ENCODE data around the gene KPNA1.
A peak's percentile ranks its signal among the peaks of the same experiment; 100 is the strongest.

KPNA1 gene

DNA sequence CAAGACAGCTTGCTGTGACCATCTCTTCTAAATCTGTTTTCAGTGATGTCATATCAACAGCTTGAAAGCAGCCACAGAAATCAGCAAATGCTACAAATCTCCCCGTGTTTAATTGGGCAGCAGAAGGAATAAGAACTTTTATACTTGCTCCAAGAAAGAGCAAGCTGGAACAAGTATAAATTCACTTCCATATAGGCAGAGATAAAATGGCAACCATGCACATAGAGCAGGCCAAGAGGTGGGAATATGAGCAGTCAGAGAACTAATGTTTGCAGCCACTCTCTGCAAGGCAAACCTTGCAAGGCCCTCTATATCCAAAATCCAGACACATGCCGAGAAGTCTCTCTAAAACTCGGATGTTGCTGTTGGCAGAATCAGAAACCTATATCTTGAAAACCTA, 33.3 kb upstream of the KPNA1 start:
- TF ChIP-seq, protein P1, sequence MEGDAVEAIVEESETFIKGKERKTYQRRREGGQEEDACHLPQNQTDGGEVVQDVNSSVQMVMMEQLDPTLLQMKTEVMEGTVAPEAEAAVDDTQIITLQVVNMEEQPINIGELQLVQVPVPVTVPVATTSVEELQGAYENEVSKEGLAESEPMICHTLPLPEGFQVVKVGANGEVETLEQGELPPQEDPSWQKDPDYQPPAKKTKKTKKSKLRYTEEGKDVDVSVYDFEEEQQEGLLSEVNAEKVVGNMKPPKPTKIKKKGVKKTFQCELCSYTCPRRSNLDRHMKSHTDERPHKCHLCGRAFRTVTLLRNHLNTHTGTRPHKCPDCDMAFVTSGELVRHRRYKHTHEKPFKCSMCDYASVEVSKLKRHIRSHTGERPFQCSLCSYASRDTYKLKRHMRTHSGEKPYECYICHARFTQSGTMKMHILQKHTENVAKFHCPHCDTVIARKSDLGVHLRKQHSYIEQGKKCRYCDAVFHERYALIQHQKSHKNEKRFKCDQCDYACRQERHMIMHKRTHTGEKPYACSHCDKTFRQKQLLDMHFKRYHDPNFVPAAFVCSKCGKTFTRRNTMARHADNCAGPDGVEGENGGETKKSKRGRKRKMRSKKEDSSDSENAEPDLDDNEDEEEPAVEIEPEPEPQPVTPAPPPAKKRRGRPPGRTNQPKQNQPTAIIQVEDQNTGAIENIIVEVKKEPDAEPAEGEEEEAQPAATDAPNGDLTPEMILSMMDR (IDR thresholded peaks at IDR 0.05; ENCODE audit: low read depth, low read length) = no peak
- Histone ChIP-seq H3K9me3 (no peaks in the 10 kb centered on the region), H3K36me3 (no peaks in the 10 kb centered on the region), H3K27me3 (no peaks in the 10 kb centered on the region), H3K4me3 (ENCODE audit: low read depth, low read length) (no peak overlapping the region), H3K4me1 (no peaks in the 10 kb centered on the region)
- DNase-seq = no peak

DNA sequence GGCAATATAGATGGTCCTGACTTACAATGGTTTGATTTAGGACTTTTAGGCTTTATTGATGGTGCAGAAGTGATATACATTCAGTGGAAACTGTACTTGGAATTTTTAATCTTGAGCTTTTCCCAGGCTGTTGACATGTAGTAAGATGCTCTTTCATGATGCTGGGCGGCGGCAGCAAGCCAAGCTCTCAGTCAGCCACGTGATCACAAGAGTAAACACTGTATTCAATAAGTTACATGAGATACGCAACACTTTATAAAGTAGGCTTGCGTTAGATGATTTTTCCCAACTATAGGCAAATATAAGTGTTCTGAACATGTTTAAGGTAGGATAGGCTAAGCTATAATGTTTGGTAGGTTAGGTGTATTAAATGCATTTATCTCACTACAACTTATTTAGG, 31.4 kb upstream of the KPNA1 start:
- TF ChIP-seq, protein P1 (IDR thresholded peaks at IDR 0.05; ENCODE audit: low read depth, low read length) = no peak
- no peak overlapping the region for H3K4me3 ChIP-seq (ENCODE audit: low read depth, low read length)
- H3K4me1 ChIP-seq = no peaks in the 10 kb centered on the region
- no peaks in the 10 kb centered on the region for H3K9me3 ChIP-seq
- DNase-seq = no peak
- no peaks in the 10 kb centered on the region for H3K36me3 ChIP-seq
- H3K27me3 ChIP-seq = no peaks in the 10 kb centered on the region

DNA sequence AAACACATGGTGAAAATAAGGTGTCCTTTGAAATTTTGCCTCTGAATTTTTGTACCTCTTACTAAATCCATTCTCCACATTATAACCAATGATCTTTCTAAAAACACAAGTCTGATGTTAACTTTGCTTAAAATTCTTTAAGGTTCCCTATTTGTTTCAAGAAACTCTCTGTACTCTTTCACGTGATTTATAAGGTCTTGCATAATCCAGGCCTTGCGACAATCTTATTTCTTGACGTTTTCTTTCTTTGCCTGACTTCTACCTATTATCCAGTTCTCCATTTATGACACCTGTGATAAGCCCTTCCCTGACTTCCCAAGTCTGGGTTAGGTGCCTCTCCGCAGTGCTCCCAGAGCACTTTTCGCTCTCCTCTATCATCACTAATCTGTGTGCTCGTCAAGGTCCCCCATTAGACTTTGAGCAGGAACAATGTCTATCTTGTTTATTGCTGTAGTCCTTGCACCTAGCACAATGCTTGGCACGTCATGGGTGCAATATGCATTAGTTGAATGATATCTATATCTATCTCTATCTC, 24.3 kb upstream of the KPNA1 start:
- Histone ChIP-seq H3K9me3 (no peaks in the 10 kb centered on the region), H3K4me1 (no peaks in the 10 kb centered on the region), H3K36me3 (no peaks in the 10 kb centered on the region), H3K4me3 (ENCODE audit: low read depth, low read length) (no peak overlapping the region), H3K27me3 (no peaks in the 10 kb centered on the region)
- TF ChIP-seq, protein P1 (IDR thresholded peaks at IDR 0.05; ENCODE audit: low read depth, low read length) = no peak
- no peak for DNase-seq

DNA sequence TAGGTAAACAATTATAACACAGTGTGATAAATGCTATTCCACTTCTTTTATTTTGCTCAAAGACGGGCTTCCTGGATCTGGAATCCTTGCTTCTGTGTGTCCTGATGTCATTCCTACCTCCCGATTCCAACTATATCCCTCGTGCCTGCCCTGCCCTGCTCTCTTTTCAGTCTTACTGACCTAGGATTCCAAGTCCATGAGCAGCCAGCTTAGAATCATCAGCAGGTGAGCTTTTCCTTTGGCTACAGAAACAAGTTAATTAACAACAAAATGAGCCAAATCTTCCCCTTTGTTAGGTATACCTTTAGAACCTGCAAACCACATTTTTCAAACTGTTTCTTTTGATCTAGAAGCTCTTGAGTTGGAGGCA, 21.9 kb upstream of the KPNA1 start:
- H3K27me3 ChIP-seq = no peaks in the 10 kb centered on the region
- H3K4me1 ChIP-seq = no peaks in the 10 kb centered on the region
- no peaks in the 10 kb centered on the region for H3K9me3 ChIP-seq
- H3K4me3 ChIP-seq (ENCODE audit: low read depth, low read length) = no peak overlapping the region
- TF ChIP-seq, protein P1 (IDR thresholded peaks at IDR 0.05; ENCODE audit: low read depth, low read length) = no peak
- DNase-seq = no peak
- no peaks in the 10 kb centered on the region for H3K36me3 ChIP-seq

DNA sequence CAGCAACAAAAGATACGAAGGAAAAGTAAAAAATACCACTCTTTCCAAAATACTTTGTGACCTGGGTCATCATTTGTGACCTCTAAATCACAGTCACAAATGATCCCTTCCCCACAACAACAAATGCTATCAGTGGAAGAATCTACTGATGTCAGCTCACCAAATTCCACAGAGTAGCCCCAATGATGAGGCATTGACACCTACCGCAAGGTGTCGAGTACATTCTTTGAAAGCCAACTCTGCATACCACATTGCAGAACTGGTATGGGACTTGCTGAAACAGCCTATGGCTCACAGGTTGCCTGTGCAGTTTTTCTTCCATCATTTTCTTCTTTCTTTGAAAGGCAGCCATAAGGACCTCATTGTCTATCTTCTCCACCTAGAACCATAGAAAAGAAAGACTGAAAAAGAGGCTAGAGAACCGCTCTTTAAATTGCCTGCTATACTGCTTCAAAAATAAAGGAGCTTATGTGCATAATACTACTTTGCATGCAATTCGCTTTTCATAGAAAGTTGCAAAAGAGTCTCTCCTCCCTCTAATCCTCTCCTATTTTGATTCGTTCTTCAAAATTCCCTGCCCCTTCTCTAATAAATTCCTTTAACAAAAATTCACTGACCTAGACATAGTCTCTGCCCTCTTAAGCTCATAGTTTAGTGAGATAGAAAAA, 21.4 kb upstream of the KPNA1 start:
- DNase-seq = no peak
- no peaks in the 10 kb centered on the region for H3K4me1 ChIP-seq
- no peaks in the 10 kb centered on the region for H3K9me3 ChIP-seq
- H3K4me3 ChIP-seq (ENCODE audit: low read depth, low read length) = no peak overlapping the region
- no peaks in the 10 kb centered on the region for H3K27me3 ChIP-seq
- TF ChIP-seq, protein P1 (IDR thresholded peaks at IDR 0.05; ENCODE audit: low read depth, low read length) = no peak
- H3K36me3 ChIP-seq = no peaks in the 10 kb centered on the region

DNA sequence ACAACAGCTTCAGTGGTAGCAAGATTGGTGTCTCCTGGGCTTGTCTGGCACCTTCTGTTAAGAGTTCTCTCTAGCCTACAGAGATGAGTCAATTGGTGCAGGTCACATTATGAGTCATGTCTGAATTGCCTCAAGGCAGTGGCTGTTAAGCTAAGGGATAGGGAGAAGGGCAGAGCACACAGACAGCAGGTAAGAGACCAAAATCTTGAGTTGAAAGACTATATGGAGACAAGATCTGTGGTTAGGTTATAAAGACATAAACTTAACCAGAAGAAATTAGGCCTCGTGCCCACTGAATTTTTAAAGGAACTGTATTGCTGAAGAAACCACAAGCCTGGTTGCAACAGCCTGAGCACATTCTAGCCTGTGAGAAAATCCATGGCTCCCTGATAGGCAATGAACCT, 19.2 kb upstream of the KPNA1 start:
- no peaks in the 10 kb centered on the region for H3K4me1 ChIP-seq
- DNase-seq = peak; percentile 15
- H3K36me3 ChIP-seq = no peaks in the 10 kb centered on the region
- H3K27me3 ChIP-seq = no peaks in the 10 kb centered on the region
- H3K4me3 ChIP-seq (ENCODE audit: low read depth, low read length) = no peak overlapping the region
- H3K9me3 ChIP-seq = no peaks in the 10 kb centered on the region
- TF ChIP-seq, protein P1 (IDR thresholded peaks at IDR 0.05; ENCODE audit: low read depth, low read length) = no peak

Data from BE2C (cell line).